ENCODE measurements around the gene NPL.

GRCh38 chr1:182779530-182779929 is 10.0 kb upstream of the NPL start:
- TF ChIP-seq, protein P1, sequence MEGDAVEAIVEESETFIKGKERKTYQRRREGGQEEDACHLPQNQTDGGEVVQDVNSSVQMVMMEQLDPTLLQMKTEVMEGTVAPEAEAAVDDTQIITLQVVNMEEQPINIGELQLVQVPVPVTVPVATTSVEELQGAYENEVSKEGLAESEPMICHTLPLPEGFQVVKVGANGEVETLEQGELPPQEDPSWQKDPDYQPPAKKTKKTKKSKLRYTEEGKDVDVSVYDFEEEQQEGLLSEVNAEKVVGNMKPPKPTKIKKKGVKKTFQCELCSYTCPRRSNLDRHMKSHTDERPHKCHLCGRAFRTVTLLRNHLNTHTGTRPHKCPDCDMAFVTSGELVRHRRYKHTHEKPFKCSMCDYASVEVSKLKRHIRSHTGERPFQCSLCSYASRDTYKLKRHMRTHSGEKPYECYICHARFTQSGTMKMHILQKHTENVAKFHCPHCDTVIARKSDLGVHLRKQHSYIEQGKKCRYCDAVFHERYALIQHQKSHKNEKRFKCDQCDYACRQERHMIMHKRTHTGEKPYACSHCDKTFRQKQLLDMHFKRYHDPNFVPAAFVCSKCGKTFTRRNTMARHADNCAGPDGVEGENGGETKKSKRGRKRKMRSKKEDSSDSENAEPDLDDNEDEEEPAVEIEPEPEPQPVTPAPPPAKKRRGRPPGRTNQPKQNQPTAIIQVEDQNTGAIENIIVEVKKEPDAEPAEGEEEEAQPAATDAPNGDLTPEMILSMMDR (IDR thresholded peaks at IDR 0.05), result no peak
- TF ChIP-seq POLR2A (IDR thresholded peaks at IDR 0.05; ENCODE audit: low read depth), result no peak
- no peak for TF ChIP-seq EP300 (IDR thresholded peaks at IDR 0.05)
